ENCODE results near the gene FERMT1. TPM values are rescaled to one million over a fixed set of nuclear protein-coding genes. Genes with fewer than 3 reads are reported as not detected.

Gene FERMT1
- total RNA-seq, 1 donor from 2014 or later, result 10.9 TPM

GRCh38 chr20:6135347-6135746, 12.5 kb upstream of the FERMT1 start:
- Mint-ChIP-seq H3K9me3 (ENCODE audit: unreplicated experiment) (peaks cover 2% of the 10 kb centered on the region), H3K4me3 (ENCODE audit: unreplicated experiment) (no peak overlapping the region), H3K27me3 (ENCODE audit: low read depth, unreplicated experiment) (peaks cover 5% of the 10 kb centered on the region), H3K4me1 (ENCODE audit: low read depth, unreplicated experiment) (no peaks in the 10 kb centered on the region), H3K36me3 (ENCODE audit: low read depth, unreplicated experiment) (no peaks in the 10 kb centered on the region), H3K27ac (ENCODE audit: unreplicated experiment) (no peak overlapping the region)
- no peaks in the 10 kb centered on the region for H3K36me3 ChIP-seq (ENCODE audit: insufficient read depth, low read length)
- no peaks in the 10 kb centered on the region for H3K4me1 ChIP-seq (ENCODE audit: insufficient read depth, low read length)
- no peaks in the 10 kb centered on the region for H3K79me2 ChIP-seq (ENCODE audit: insufficient read depth, low read length)
- DNase-seq (ENCODE audit: low read depth), result no peak
- FAIRE-seq, result no peak
- no peak overlapping the region for H3K4me2 ChIP-seq (ENCODE audit: low read length)
- H3K9me3 ChIP-seq (ENCODE audit: insufficient read depth, low read depth, low read length), result no peaks in the 10 kb centered on the region
- TF ChIP-seq CTCF (IDR thresholded peaks at IDR 0.05; ENCODE audit: insufficient read depth, low read depth, low read length) (no peak), EZH2 (IDR thresholded peaks at IDR 0.05; ENCODE audit: insufficient read depth, low read length) (no peak)
- no peak overlapping the region for H3K4me3 ChIP-seq (ENCODE audit: insufficient read depth, low read depth, low read length)
- no peak overlapping the region for H2AFZ ChIP-seq (ENCODE audit: low read depth, low read length)
- H3K9ac ChIP-seq (ENCODE audit: low read length), result no peak overlapping the region
- no peaks in the 10 kb centered on the region for H4K20me1 ChIP-seq (ENCODE audit: insufficient read depth, low read length)
- H3K27me3 ChIP-seq (ENCODE audit: insufficient read depth, low read length), result peaks cover 8% of the 10 kb centered on the region
- no peak overlapping the region for H3K27ac ChIP-seq (ENCODE audit: low read depth, low read length)

GRCh38 chr20:6134592-6134991, 11.8 kb upstream of the FERMT1 start:
- Mint-ChIP-seq H3K36me3 (ENCODE audit: low read depth, unreplicated experiment) (no peaks in the 10 kb centered on the region), H3K27me3 (ENCODE audit: low read depth, unreplicated experiment) (peaks cover 5% of the 10 kb centered on the region), H3K4me3 (ENCODE audit: unreplicated experiment) (no peak overlapping the region), H3K4me1 (ENCODE audit: low read depth, unreplicated experiment) (no peaks in the 10 kb centered on the region), H3K9me3 (ENCODE audit: unreplicated experiment) (peaks cover 2% of the 10 kb centered on the region), H3K27ac (ENCODE audit: unreplicated experiment) (no peak overlapping the region)
- no peaks in the 10 kb centered on the region for H3K79me2 ChIP-seq (ENCODE audit: insufficient read depth, low read length)
- H3K27ac ChIP-seq (ENCODE audit: low read depth, low read length), result no peak overlapping the region
- no peak overlapping the region for H3K4me2 ChIP-seq (ENCODE audit: low read length)
- H3K27me3 ChIP-seq (ENCODE audit: insufficient read depth, low read length), result peaks cover 8% of the 10 kb centered on the region
- no peak overlapping the region for H2AFZ ChIP-seq (ENCODE audit: low read depth, low read length)
- H4K20me1 ChIP-seq (ENCODE audit: insufficient read depth, low read length), result no peaks in the 10 kb centered on the region
- H3K4me1 ChIP-seq (ENCODE audit: insufficient read depth, low read length), result no peaks in the 10 kb centered on the region
- no peak overlapping the region for H3K9ac ChIP-seq (ENCODE audit: low read length)
- H3K36me3 ChIP-seq (ENCODE audit: insufficient read depth, low read length), result no peaks in the 10 kb centered on the region
- no peak overlapping the region for H3K4me3 ChIP-seq (ENCODE audit: insufficient read depth, low read depth, low read length)
- FAIRE-seq, result no peak
- no peaks in the 10 kb centered on the region for H3K9me3 ChIP-seq (ENCODE audit: insufficient read depth, low read depth, low read length)
- TF ChIP-seq CTCF (IDR thresholded peaks at IDR 0.05; ENCODE audit: insufficient read depth, low read depth, low read length) (no peak), EZH2 (IDR thresholded peaks at IDR 0.05; ENCODE audit: insufficient read depth, low read length) (no peak)
- no peak for DNase-seq (ENCODE audit: low read depth)

GRCh38 chr20:6130045-6130444, 7.2 kb upstream of the FERMT1 start:
- no peaks in the 10 kb centered on the region for H3K36me3 Mint-ChIP-seq (ENCODE audit: low read depth, unreplicated experiment)
- no peak for FAIRE-seq

More at GRCh38 chr20:6130045-6130444, 7.2 kb upstream of the FERMT1 start:
- H2AFZ ChIP-seq (ENCODE audit: low read depth, low read length), result no peak overlapping the region
- H3K36me3 ChIP-seq (ENCODE audit: insufficient read depth, low read length), result no peaks in the 10 kb centered on the region
- Mint-ChIP-seq H3K9me3 (ENCODE audit: unreplicated experiment) (peaks cover 2% of the 10 kb centered on the region), H3K27me3 (ENCODE audit: low read depth, unreplicated experiment) (peaks cover 7% of the 10 kb centered on the region), H3K27ac (ENCODE audit: unreplicated experiment) (no peak overlapping the region), H3K4me3 (ENCODE audit: unreplicated experiment) (no peak overlapping the region), H3K4me1 (ENCODE audit: low read depth, unreplicated experiment) (no peaks in the 10 kb centered on the region)
- H3K4me1 ChIP-seq (ENCODE audit: insufficient read depth, low read length), result no peaks in the 10 kb centered on the region
- TF ChIP-seq CTCF (IDR thresholded peaks at IDR 0.05; ENCODE audit: insufficient read depth, low read depth, low read length), result no peak
- TF ChIP-seq EZH2 (IDR thresholded peaks at IDR 0.05; ENCODE audit: insufficient read depth, low read length), result no peak
- H3K27me3 ChIP-seq (ENCODE audit: insufficient read depth, low read length), result no peaks in the 10 kb centered on the region
- no peak for DNase-seq (ENCODE audit: low read depth)
- no peak overlapping the region for H3K9ac ChIP-seq (ENCODE audit: low read length)
- no peaks in the 10 kb centered on the region for H3K79me2 ChIP-seq (ENCODE audit: insufficient read depth, low read length)
- H3K9me3 ChIP-seq (ENCODE audit: insufficient read depth, low read depth, low read length), result no peaks in the 10 kb centered on the region
- H3K4me2 ChIP-seq (ENCODE audit: low read length), result no peak overlapping the region
- no peaks in the 10 kb centered on the region for H4K20me1 ChIP-seq (ENCODE audit: insufficient read depth, low read length)
- H3K4me3 ChIP-seq (ENCODE audit: insufficient read depth, low read depth, low read length), result no peak overlapping the region
- no peak overlapping the region for H3K27ac ChIP-seq (ENCODE audit: low read depth, low read length)

Data from astrocyte (in vitro differentiated cells and primary cell).